ENCODE results near the gene MYO1D. TPM values are rescaled to one million over a fixed set of nuclear protein-coding genes. Genes with fewer than 3 reads are reported as not detected.

The MYO1D gene
- total and polyA plus RNA-seq, 2 of the 13 experiments (the other 11 are each of a cell fraction or from before 2014, with no cell fraction given): 13.2 to 17.3 TPM

DNA sequence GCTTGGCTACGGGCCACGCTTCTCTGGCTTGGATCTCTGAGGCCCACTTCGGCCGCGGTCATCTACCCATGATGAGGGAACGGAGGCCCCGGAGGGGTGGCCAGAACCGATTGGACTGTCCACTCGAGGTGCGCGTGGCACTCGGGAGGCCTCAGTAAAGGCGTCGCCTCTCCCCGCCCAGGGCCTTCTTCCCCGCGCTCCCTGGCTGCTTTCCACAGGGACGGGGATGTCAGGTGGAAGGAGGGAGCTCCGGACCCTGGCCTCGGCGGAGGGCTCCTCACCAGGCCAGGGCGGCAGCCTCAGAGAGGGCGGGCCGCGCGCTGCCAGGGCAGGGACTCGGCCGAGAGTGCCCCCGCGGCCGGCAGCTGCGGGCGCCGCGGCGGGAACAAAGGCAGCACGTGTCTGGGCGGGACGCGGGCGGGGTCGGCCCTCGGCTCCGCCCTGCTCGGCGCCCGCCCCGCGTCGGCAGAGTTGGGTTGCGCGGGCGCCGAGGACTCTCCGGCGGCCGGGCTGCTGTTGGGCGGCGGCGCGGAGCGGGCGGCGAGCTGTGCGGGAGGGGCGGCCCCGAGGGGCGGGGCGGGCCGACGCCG is 390.7 kb downstream of the MYO1D start (continued):
- TF ChIP-seq, protein P1, sequence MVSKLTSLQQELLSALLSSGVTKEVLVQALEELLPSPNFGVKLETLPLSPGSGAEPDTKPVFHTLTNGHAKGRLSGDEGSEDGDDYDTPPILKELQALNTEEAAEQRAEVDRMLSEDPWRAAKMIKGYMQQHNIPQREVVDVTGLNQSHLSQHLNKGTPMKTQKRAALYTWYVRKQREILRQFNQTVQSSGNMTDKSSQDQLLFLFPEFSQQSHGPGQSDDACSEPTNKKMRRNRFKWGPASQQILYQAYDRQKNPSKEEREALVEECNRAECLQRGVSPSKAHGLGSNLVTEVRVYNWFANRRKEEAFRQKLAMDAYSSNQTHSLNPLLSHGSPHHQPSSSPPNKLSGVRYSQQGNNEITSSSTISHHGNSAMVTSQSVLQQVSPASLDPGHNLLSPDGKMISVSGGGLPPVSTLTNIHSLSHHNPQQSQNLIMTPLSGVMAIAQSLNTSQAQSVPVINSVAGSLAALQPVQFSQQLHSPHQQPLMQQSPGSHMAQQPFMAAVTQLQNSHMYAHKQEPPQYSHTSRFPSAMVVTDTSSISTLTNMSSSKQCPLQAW (CRISPR knock-in tag; IDR thresholded peaks at IDR 0.05): no peak
- TF ChIP-seq YEATS4 (CRISPR knock-in tag; IDR thresholded peaks at IDR 0.05; ENCODE audit: borderline replicate concordance) (peak; percentile 78; the same call in 1 of the 2 replicates), TCF7 (IDR thresholded peaks at IDR 0.05; ENCODE audit: low read depth) (peak; percentile 43; the same call in 1 of the 2 replicates), BORCS8-MEF2B (CRISPR knock-in tag; IDR thresholded peaks at IDR 0.05) (peak; percentile 92), SRY (CRISPR knock-in tag; IDR thresholded peaks at IDR 0.05) (0 out of 2 replicates have a peak, but pooled peaks have one; percentile 26), THAP11 (CRISPR knock-in tag; IDR thresholded peaks at IDR 0.05) (peak; percentile 48; the same call in 1 of the 2 replicates), ZNF75D (CRISPR knock-in tag; IDR thresholded peaks at IDR 0.05; ENCODE audit: borderline replicate concordance) (no peak), ZNF678 (CRISPR knock-in tag; IDR thresholded peaks at IDR 0.05) (0 out of 2 replicates have a peak, but pooled peaks have one; percentile 64), ZNF709 (CRISPR knock-in tag; IDR thresholded peaks at IDR 0.05) (peak; percentile 27; the same call in 1 of the 2 replicates), SRSF9 (IDR thresholded peaks at IDR 0.05; ENCODE audit: borderline replicate concordance, insufficient read depth, low read depth, low read length, poor library complexity, severe bottlenecking) (no peak), SP1 (IDR thresholded peaks at IDR 0.05) (no peak), SP1 (CRISPR knock-in tag; IDR thresholded peaks at IDR 0.05) (peak; percentile 83), ZNF564 (CRISPR knock-in tag; IDR thresholded peaks at IDR 0.05) (peak; percentile 66)
- TF ChIP-seq, protein P2, sequence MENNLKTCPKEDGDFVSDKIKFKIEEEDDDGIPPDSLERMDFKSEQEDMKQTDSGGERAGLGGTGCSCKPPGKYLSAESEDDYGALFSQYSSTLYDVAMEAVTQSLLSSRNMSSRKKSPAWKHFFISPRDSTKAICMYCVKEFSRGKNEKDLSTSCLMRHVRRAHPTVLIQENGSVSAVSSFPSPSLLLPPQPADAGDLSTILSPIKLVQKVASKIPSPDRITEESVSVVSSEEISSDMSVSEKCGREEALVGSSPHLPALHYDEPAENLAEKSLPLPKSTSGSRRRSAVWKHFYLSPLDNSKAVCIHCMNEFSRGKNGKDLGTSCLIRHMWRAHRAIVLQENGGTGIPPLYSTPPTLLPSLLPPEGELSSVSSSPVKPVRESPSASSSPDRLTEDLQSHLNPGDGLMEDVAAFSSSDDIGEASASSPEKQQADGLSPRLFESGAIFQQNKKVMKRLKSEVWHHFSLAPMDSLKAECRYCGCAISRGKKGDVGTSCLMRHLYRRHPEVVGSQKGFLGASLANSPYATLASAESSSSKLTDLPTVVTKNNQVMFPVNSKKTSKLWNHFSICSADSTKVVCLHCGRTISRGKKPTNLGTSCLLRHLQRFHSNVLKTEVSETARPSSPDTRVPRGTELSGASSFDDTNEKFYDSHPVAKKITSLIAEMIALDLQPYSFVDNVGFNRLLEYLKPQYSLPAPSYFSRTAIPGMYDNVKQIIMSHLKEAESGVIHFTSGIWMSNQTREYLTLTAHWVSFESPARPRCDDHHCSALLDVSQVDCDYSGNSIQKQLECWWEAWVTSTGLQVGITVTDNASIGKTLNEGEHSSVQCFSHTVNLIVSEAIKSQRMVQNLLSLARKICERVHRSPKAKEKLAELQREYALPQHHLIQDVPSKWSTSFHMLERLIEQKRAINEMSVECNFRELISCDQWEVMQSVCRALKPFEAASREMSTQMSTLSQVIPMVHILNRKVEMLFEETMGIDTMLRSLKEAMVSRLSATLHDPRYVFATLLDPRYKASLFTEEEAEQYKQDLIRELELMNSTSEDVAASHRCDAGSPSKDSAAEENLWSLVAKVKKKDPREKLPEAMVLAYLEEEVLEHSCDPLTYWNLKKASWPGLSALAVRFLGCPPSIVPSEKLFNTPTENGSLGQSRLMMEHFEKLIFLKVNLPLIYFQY (CRISPR knock-in tag; IDR thresholded peaks at IDR 0.05; ENCODE audit: borderline replicate concordance): peak; percentile 26; the same call in 1 of the 2 replicates
- TF ChIP-seq, protein P3, sequence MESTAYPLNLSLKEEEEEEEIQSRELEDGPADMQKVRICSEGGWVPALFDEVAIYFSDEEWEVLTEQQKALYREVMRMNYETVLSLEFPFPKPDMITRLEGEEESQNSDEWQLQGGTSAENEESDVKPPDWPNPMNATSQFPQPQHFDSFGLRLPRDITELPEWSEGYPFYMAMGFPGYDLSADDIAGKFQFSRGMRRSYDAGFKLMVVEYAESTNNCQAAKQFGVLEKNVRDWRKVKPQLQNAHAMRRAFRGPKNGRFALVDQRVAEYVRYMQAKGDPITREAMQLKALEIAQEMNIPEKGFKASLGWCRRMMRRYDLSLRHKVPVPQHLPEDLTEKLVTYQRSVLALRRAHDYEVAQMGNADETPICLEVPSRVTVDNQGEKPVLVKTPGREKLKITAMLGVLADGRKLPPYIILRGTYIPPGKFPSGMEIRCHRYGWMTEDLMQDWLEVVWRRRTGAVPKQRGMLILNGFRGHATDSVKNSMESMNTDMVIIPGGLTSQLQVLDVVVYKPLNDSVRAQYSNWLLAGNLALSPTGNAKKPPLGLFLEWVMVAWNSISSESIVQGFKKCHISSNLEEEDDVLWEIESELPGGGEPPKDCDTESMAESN (CRISPR knock-in tag; conservative IDR thresholded peaks at IDR 0.05): peak; percentile 89
- TF ChIP-seq, protein P4, sequence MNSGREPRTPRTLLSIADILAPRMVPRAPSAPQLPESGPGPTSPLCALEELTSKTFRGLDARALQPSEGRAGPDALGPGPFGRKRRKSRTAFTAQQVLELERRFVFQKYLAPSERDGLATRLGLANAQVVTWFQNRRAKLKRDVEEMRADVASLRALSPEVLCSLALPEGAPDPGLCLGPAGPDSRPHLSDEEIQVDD (CRISPR knock-in tag; IDR thresholded peaks at IDR 0.05; ENCODE audit: borderline replicate concordance): no peak
- TF ChIP-seq, protein P5, sequence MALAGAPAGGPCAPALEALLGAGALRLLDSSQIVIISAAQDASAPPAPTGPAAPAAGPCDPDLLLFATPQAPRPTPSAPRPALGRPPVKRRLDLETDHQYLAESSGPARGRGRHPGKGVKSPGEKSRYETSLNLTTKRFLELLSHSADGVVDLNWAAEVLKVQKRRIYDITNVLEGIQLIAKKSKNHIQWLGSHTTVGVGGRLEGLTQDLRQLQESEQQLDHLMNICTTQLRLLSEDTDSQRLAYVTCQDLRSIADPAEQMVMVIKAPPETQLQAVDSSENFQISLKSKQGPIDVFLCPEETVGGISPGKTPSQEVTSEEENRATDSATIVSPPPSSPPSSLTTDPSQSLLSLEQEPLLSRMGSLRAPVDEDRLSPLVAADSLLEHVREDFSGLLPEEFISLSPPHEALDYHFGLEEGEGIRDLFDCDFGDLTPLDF (CRISPR knock-in tag; IDR thresholded peaks at IDR 0.05): no peak

All from HepG2 (cell line).